CD14-positive monocyte (primary cell): ENCODE data around the gene FGF21. TPM values are rescaled to one million over a fixed set of nuclear protein-coding genes. Genes with fewer than 3 reads are reported as not detected.
A peak's percentile ranks its signal among the peaks of the same experiment; 100 is the strongest.

Experiments used
- DNase-seq, 3 donors: peaks; one replicate each; pipeline ENCODE4 v3.0.0-alpha.2; 2011 to 2022
- H2AFZ ChIP-seq: 2 replicates; pipeline ENCODE4 v1.6.0; 2012; ENCODE audit warnings: mild to moderate bottlenecking, low read depth, low read length, inconsistent platforms; ENCODE audit not compliant: insufficient read depth, poor library complexity, severe bottlenecking
- H3K27ac ChIP-seq, 2 donors: 1 replicate in 1 of 2; 2 replicates in 1 of 2; pipeline ENCODE4 v1.5.1; 2012 to 2013; ENCODE audit warnings: low read length in 2 of 2, control low read depth in 1 of 2, inconsistent platforms in 1 of 2, low read depth in 1 of 2, mild to moderate bottlenecking in 1 of 2
- H3K27me3 ChIP-seq, 2 donors: one replicate each; pipeline versions ENCODE4 v1.6.0 to v1.6.1; 2011 to 2013; ENCODE audit warnings: low read length in 2 of 2; ENCODE audit not compliant: control insufficient read depth in 2 of 2, insufficient read depth in 2 of 2
- H3K36me3 ChIP-seq, 2 donors: replicated peaks in 1 of 2; 1 replicate in 1 of 2; 2 replicates in 1 of 2; pipeline versions ENCODE4 v1.5.1 to v1.6.1; 2012 to 2013; ENCODE audit warnings: low read length in 2 of 2, control low read depth in 1 of 2, inconsistent platforms in 1 of 2, mild to moderate bottlenecking in 1 of 2; ENCODE audit not compliant: insufficient read depth in 2 of 2, control insufficient read depth in 1 of 2
- H3K4me1 ChIP-seq, 2 donors: 1 replicate in 1 of 2; 2 replicates in 1 of 2; pipeline versions ENCODE4 v1.5.1 to v1.6.1; 2012 to 2013; ENCODE audit warnings: low read length in 2 of 2, control low read depth in 1 of 2, inconsistent platforms in 1 of 2, mild to moderate bottlenecking in 1 of 2, moderate library complexity in 1 of 2; ENCODE audit not compliant: insufficient read depth in 2 of 2, control insufficient read depth in 1 of 2
- H3K4me2 ChIP-seq: replicated peaks from 2 replicates; pipeline ENCODE3; 2012; ENCODE audit warnings: low read length, moderate library complexity, mild to moderate bottlenecking; ENCODE audit not compliant: poor library complexity, severe bottlenecking; ENCODE audit errors: extremely low read depth
- H3K4me3 ChIP-seq, 3 experiments: fragments of 200-600 bp in 1 of 3; sonication (generic) in 1 of 3; replicated peaks in 1 of 3; 1 replicate in 2 of 3; 2 replicates in 1 of 3; pipeline ENCODE4 v1.5.1; 2011 to 2013; ENCODE audit warnings: low read length in 3 of 3, mild to moderate bottlenecking in 3 of 3, control low read depth in 2 of 3, low read depth in 2 of 3, inconsistent platforms in 1 of 3, moderate library complexity in 1 of 3
- H3K79me2 ChIP-seq: 2 replicates; pipeline ENCODE4 v1.6.0; 2012; ENCODE audit warnings: mild to moderate bottlenecking, control low read depth, inconsistent platforms, low read length, moderate library complexity; ENCODE audit not compliant: insufficient read depth
- H3K9ac ChIP-seq: 2 replicates; pipeline ENCODE4 v1.6.0; 2017; ENCODE audit warnings: low read length, mild to moderate bottlenecking; ENCODE audit not compliant: insufficient read depth, poor library complexity, severe bottlenecking
- H3K9me3 ChIP-seq, 2 donors: replicated peaks in 1 of 2; 1 replicate in 1 of 2; 2 replicates in 1 of 2; pipeline versions ENCODE4 v1.5.1 to v1.6.1; 2012 to 2013; ENCODE audit warnings: low read length in 2 of 2, control low read depth in 1 of 2; ENCODE audit not compliant: control insufficient read depth in 1 of 2, insufficient read depth in 1 of 2
- H4K20me1 ChIP-seq: 2 replicates; pipeline ENCODE4 v1.6.0; 2012; ENCODE audit warnings: mild to moderate bottlenecking, low read length, control low read depth, moderate library complexity; ENCODE audit not compliant: insufficient read depth
- H3K27ac Mint-ChIP-seq, 7 donors: one replicate each; pipeline ENCODE4 v1.8.0; 2020; ENCODE audit warnings: mild to moderate bottlenecking in 7 of 7, mixed read lengths in 7 of 7, moderate library complexity in 6 of 7, inconsistent platforms in 2 of 7
- H3K27me3 Mint-ChIP-seq, 3 donors: one replicate each; pipeline ENCODE4 v1.8.0; 2021 to 2022; ENCODE audit warnings: low read depth in 3 of 3, mild to moderate bottlenecking in 3 of 3, mixed read lengths in 3 of 3, moderate library complexity in 3 of 3, inconsistent platforms in 1 of 3
- H3K36me3 Mint-ChIP-seq, 2 donors: one replicate each; pipeline ENCODE4 v1.8.0; 2020; ENCODE audit warnings: mixed read lengths in 2 of 2, inconsistent platforms in 1 of 2, mild to moderate bottlenecking in 1 of 2
- H3K4me1 Mint-ChIP-seq: one replicate; pipeline ENCODE4 v1.8.0; 2020; ENCODE audit warnings: mild to moderate bottlenecking, mixed read lengths
- H3K4me3 Mint-ChIP-seq, 2 donors: one replicate each; pipeline ENCODE4 v1.8.0; 2020; ENCODE audit warnings: mild to moderate bottlenecking in 2 of 2, mixed read lengths in 2 of 2, moderate library complexity in 1 of 2
- H3K9me3 Mint-ChIP-seq, 7 donors: one replicate each; pipeline ENCODE4 v1.8.0; 2020 to 2022; ENCODE audit warnings: mixed read lengths in 7 of 7, mild to moderate bottlenecking in 6 of 7, moderate library complexity in 6 of 7, inconsistent platforms in 2 of 7
- WGBS: methylation state at CpG from one replicate; pipeline ENCODE4 v1.1.5; 2013; ENCODE audit warnings: missing lambda C conversion rate; ENCODE audit not compliant: insufficient coverage; 5-methylcytosine and 5-hydroxymethylcytosine counted together
- intact Hi-C, 2 donors: fragments of 100-400 bp; cut with micrococcal nuclease; formaldehyde crosslinking; loops; one replicate each; pipeline versions ENCODE4 v1.15.0 to v1.15.1; 2023
- polyA plus RNA-seq, 3 donors: library from polyadenylated mRNA; depleted of rRNA in 1 of 3; unstranded in 2 of 3; stranded (reverse) in 1 of 3; fragments of 300-500 nt in 2 of 3; fragments of >200 nt in 1 of 3; fragmentation: Illumina TruSeq in 2 of 3; gene quantifications; 1 replicate in 2 of 3; 2 replicates in 1 of 3; pipeline ENCODE4 v1.2.3, GENCODE V29; 2012 to 2021
- TF ChIP-seq, protein P1 (sequence below): fragments of 200-600 bp; IDR thresholded peaks from one replicate; pipeline ENCODE4 v1.8.0; 2022; ENCODE audit warnings: antibody characterized with exemption, mild to moderate bottlenecking

The FGF21 gene
- polyA plus RNA-seq, 3 donors: not detected

DNA sequence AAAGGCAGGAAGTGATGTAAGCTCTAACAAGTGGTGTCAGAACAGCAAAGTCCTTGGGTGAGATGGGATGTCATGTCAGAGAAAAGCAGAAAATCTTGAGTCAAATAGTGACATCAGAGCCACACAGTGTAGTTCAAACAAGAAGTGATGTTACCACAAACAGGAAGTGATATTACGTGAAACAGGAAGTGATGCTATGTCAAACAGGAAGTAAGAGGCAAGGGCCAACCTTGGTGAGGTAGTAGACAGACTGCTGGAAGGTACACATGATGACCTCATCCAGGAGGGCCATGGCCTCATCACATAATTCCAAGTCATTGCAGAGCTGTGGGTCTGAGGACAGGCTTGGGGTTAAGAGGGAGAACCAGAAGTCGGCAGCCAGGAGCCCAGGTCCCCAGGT, 28.8 kb upstream of the FGF21 start:
- intact Hi-C loops: no loop called here
- Histone ChIP-seq H2AFZ (no peak overlapping the region), H4K20me1 (no peaks in the 10 kb centered on the region), H3K79me2 (no peaks in the 10 kb centered on the region), H3K4me2 (no peak overlapping the region), H3K4me3 (peak overlapping the region in 1 of 3 experiments; percentile 41), H3K27me3 (no peaks in the 10 kb centered on the region), H3K36me3 (no peaks in the 10 kb centered on the region), H3K9ac (no peak overlapping the region), H3K27ac (peak overlapping the region; percentile 25 to 70), H3K4me1 (peaks cover 16 to 22% of the 10 kb centered on the region in 2 donors), H3K9me3 (peaks cover 13 to 47% of the 10 kb centered on the region in 2 donors)
- H3K9me3 Mint-ChIP-seq: peaks cover 24 to 53% (median 50%) of the 10 kb centered on the region in 7 donors
- peaks cover 6 to 14% (median 10%) of the 10 kb centered on the region in 3 donors for H3K27me3 Mint-ChIP-seq
- TF ChIP-seq, protein P1, sequence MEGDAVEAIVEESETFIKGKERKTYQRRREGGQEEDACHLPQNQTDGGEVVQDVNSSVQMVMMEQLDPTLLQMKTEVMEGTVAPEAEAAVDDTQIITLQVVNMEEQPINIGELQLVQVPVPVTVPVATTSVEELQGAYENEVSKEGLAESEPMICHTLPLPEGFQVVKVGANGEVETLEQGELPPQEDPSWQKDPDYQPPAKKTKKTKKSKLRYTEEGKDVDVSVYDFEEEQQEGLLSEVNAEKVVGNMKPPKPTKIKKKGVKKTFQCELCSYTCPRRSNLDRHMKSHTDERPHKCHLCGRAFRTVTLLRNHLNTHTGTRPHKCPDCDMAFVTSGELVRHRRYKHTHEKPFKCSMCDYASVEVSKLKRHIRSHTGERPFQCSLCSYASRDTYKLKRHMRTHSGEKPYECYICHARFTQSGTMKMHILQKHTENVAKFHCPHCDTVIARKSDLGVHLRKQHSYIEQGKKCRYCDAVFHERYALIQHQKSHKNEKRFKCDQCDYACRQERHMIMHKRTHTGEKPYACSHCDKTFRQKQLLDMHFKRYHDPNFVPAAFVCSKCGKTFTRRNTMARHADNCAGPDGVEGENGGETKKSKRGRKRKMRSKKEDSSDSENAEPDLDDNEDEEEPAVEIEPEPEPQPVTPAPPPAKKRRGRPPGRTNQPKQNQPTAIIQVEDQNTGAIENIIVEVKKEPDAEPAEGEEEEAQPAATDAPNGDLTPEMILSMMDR: no peak
- H3K4me3 Mint-ChIP-seq: peak overlapping the region in 1 of 2 donors; percentile 56
- 39% methylated on average over 2 of the region's 2 CpGs for WGBS
- peak overlapping the region; percentile 85 to 98 (median 95) for H3K27ac Mint-ChIP-seq
- H3K36me3 Mint-ChIP-seq: peaks cover 2 to 18% of the 10 kb centered on the region in 2 donors
- H3K4me1 Mint-ChIP-seq: peaks cover 20% of the 10 kb centered on the region
- DNase-seq: peak; percentile 85 to 96 (median 86)

DNA sequence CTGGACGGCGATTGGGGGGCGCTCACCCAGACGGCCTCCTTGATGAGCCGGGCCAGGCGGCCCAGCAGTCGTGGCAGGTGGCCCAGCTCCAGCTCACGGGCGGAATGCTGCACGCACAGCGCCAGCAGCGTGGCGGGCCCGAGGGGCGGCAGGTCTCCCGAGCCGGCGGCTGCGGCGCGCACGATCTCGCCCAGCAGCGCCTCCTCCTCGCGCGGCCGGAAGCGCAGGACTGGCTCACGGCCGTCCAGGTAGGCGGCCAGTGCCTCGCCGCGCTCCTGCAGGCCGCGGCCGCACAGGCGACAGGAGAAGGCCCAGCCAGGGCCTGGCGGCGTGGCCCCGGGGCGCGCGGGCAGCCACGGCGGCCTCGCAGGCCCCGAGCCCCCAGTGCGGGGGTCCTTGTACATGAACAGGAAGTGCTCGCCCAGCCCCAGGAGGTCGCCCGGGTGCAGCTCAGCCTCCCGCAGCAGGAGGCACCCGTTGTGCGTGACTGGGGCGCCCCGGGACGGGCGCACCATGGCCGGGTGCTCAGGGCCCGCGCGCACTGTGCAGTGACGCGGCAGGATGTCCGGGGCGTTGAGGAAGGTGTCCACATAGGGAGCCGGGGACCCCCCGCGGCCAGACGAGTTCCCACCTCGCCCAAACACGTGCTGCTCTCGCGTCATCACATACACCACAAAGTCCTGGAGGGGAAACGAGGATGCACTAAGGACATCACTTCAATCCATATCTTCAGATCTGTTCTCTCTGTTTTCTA, 26.2 kb upstream of the FGF21 start:
- DNase-seq: no peak
- Mint-ChIP-seq H3K27ac (no peak overlapping the region), H3K27me3 (peaks cover 13 to 25% (median 15%) of the 10 kb centered on the region in 3 donors), H3K4me3 (no peak overlapping the region), H3K9me3 (peaks cover 24 to 60% (median 51%) of the 10 kb centered on the region in 7 donors), H3K4me1 (peaks cover 20% of the 10 kb centered on the region), H3K36me3 (peaks cover 2 to 18% of the 10 kb centered on the region in 2 donors)
- TF ChIP-seq, protein P1: no peak
- Histone ChIP-seq H3K36me3 (no peaks in the 10 kb centered on the region), H3K4me2 (no peak overlapping the region), H3K4me3 (no peak overlapping the region), H4K20me1 (no peaks in the 10 kb centered on the region), H3K4me1 (peaks cover 16 to 22% of the 10 kb centered on the region in 2 donors), H3K9me3 (peaks cover 13 to 47% of the 10 kb centered on the region in 2 donors), H3K27me3 (no peaks in the 10 kb centered on the region), H3K9ac (no peak overlapping the region), H3K79me2 (no peaks in the 10 kb centered on the region), H2AFZ (no peak overlapping the region), H3K27ac (no peak overlapping the region)
- intact Hi-C loops: no loop called here
- 95% methylated on average over 67 of the region's 77 CpGs for WGBS
